HepG2 (cell line): Measurements from ENCODE around the gene NHERF2. TPM values are rescaled to one million over a fixed set of nuclear protein-coding genes. Genes with fewer than 3 reads are reported as not detected.
A peak's percentile ranks its signal among the peaks of the same experiment; 100 is the strongest.

Experiments
- CC2D1A ChIP-seq: sonication (generic); formaldehyde crosslinking; IDR thresholded peaks from 2 replicates; pipeline ENCODE4 v1.8.1; 2023; ENCODE audit warnings: mild to moderate bottlenecking, missing genetic modification reagents
- DPF2 ChIP-seq: sonication (generic); formaldehyde crosslinking; IDR thresholded peaks from 2 replicates; pipeline ENCODE4 v1.4.0; 2020; ENCODE audit warnings: mild to moderate bottlenecking, low read depth, missing genetic modification reagents, borderline replicate concordance
- EHMT2 ChIP-seq: fragments of 200-600 bp; sonication (generic); IDR thresholded peaks from 2 replicates; pipeline ENCODE4 v1.7.0; 2017; ENCODE audit warnings: antibody characterized with exemption, low read depth, low read length, borderline replicate concordance
- ETV5 ChIP-seq: IDR thresholded peaks from 2 replicates; pipeline ENCODE4 v1.6.1; 2018; ENCODE audit warnings: missing biosample characterization, missing genetic modification reagents, inconsistent platforms, borderline replicate concordance
- HOXA3 ChIP-seq: sonication (generic); formaldehyde crosslinking; IDR thresholded peaks from 2 replicates; pipeline ENCODE4 v1.5.0; 2020; ENCODE audit warnings: missing genetic modification reagents
- NCOA5 ChIP-seq: sonication (generic); formaldehyde crosslinking; IDR thresholded peaks from 2 replicates; pipeline ENCODE4 v1.4.0; 2020; ENCODE audit warnings: missing genetic modification reagents
- NKX3-1 ChIP-seq: sonication (generic); formaldehyde crosslinking; IDR thresholded peaks from 2 replicates; pipeline ENCODE4 v1.5.0; 2020; ENCODE audit warnings: missing genetic modification reagents
- ZNF160 ChIP-seq: sonication (generic); formaldehyde crosslinking; IDR thresholded peaks from 2 replicates; pipeline ENCODE4 v1.8.0; 2022; ENCODE audit warnings: mild to moderate bottlenecking, inconsistent platforms, missing genetic modification reagents
- ZNF383 ChIP-seq: sonication (generic); formaldehyde crosslinking; IDR thresholded peaks from 2 replicates; pipeline ENCODE4 v1.4.0; 2020; ENCODE audit warnings: missing genetic modification reagents, mild to moderate bottlenecking, borderline replicate concordance
- ZNF552 ChIP-seq: sonication (generic); formaldehyde crosslinking; IDR thresholded peaks from 2 replicates; pipeline ENCODE4 v1.9.0; 2022; ENCODE audit warnings: missing genetic modification reagents, mild to moderate bottlenecking, borderline replicate concordance
- ZNF598 ChIP-seq: sonication (generic); formaldehyde crosslinking; IDR thresholded peaks from 2 replicates; pipeline ENCODE4 v1.5.1; 2020; ENCODE audit warnings: mild to moderate bottlenecking, missing genetic modification reagents, borderline replicate concordance
- ZNF850 ChIP-seq: sonication (generic); formaldehyde crosslinking; conservative IDR thresholded peaks from 2 replicates; pipeline ENCODE4 v1.9.0; 2021; ENCODE audit warnings: mild to moderate bottlenecking, missing genetic modification reagents
- polyA plus RNA-seq, 8 experiments: library from polyadenylated mRNA; depleted of rRNA in 3 of 8; stranded (reverse) in 7 of 8; unstranded in 1 of 8; fragments of >200 nt; fragmentation: Illumina TruSeq in 4 of 8; extraction: Trizol in 4 of 8; gene quantifications; 2 replicates each; pipeline versions ENCODE4 v1.2.1 to v1.2.3, GENCODE V29; 2011 to 2016; ENCODE audit warnings: low read depth in 4 of 8, missing spikeins in 1 of 8, mixed read lengths in 1 of 8; ENCODE audit not compliant: insufficient read depth in 1 of 8
- total RNA-seq, 5 experiments: library from RNA; depleted of rRNA; stranded (reverse); fragments of >200 nt; fragmentation: Illumina TruSeq; extraction: Trizol; gene quantifications; 2 replicates each; pipeline ENCODE4 v1.2.3, GENCODE V29; 2016; ENCODE audit warnings: low read depth in 1 of 5
- TF ChIP-seq, protein P1 (sequence below): sonication (generic); formaldehyde crosslinking; IDR thresholded peaks from 2 replicates; pipeline ENCODE4 v1.5.1; 2020; ENCODE audit warnings: mild to moderate bottlenecking, missing genetic modification reagents, borderline replicate concordance
- TF ChIP-seq, protein P2 (sequence below): sonication (generic); formaldehyde crosslinking; IDR thresholded peaks from 2 replicates; pipeline ENCODE4 v1.4.0; 2020; ENCODE audit warnings: missing genetic modification reagents
- TF ChIP-seq, protein P3 (sequence below): sonication (generic); formaldehyde crosslinking; IDR thresholded peaks from 2 replicates; pipeline ENCODE4 v1.4.0; 2020; ENCODE audit warnings: missing genetic modification reagents, low read depth, mild to moderate bottlenecking, borderline replicate concordance
- TF ChIP-seq, protein P4 (sequence below): sonication (generic); formaldehyde crosslinking; IDR thresholded peaks from 2 replicates; pipeline ENCODE4 v1.5.0; 2020; ENCODE audit warnings: mild to moderate bottlenecking, missing genetic modification reagents
- TF ChIP-seq, protein P5 (sequence below): sonication (generic); formaldehyde crosslinking; IDR thresholded peaks from 2 replicates; pipeline ENCODE4 v1.8.0; 2022; ENCODE audit warnings: mild to moderate bottlenecking, missing genetic modification reagents

The NHERF2 gene
- total and polyA plus RNA-seq, 2 of the 13 experiments (the other 11 are each of a cell fraction or from before 2014, with no cell fraction given) = 23.7 to 39.3 TPM

DNA sequence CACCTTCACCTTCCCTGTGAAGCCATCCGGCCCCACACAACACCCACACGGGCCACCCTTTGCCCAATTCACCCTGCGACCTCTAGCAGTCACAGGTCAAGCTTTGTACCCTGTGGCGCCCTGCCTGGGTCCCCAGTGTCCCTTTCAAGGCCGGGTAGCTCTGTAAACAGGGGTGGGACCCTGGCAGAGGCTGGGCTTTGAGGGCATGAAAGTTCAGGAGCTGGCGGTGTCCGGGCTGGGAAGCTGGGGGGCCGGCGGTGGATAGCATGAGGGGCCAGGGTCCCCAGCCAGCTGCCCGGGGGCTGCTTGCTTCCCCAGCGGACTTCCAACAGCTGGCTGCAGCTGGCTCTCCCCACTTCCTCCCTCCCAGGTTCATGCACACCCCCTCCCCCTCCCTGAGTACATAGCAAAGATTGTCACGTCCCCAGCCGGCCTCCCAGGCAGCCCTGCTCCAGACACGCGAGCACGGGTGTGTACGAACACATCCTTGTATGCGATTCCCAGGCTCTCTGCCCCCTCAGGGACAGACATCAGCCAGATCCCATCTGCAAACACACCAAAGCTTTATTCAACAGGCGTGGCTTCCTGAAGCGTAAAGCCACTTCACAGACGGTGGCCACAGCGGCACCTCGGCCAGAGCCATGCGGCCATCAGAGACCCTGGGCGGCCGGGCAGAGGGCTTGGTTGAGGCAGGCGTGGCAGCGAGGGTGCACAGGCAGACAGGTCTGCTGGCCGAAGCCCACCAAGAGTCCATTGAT, 12.8 kb downstream of the NHERF2 start (continued):
- TF ChIP-seq, protein P1, sequence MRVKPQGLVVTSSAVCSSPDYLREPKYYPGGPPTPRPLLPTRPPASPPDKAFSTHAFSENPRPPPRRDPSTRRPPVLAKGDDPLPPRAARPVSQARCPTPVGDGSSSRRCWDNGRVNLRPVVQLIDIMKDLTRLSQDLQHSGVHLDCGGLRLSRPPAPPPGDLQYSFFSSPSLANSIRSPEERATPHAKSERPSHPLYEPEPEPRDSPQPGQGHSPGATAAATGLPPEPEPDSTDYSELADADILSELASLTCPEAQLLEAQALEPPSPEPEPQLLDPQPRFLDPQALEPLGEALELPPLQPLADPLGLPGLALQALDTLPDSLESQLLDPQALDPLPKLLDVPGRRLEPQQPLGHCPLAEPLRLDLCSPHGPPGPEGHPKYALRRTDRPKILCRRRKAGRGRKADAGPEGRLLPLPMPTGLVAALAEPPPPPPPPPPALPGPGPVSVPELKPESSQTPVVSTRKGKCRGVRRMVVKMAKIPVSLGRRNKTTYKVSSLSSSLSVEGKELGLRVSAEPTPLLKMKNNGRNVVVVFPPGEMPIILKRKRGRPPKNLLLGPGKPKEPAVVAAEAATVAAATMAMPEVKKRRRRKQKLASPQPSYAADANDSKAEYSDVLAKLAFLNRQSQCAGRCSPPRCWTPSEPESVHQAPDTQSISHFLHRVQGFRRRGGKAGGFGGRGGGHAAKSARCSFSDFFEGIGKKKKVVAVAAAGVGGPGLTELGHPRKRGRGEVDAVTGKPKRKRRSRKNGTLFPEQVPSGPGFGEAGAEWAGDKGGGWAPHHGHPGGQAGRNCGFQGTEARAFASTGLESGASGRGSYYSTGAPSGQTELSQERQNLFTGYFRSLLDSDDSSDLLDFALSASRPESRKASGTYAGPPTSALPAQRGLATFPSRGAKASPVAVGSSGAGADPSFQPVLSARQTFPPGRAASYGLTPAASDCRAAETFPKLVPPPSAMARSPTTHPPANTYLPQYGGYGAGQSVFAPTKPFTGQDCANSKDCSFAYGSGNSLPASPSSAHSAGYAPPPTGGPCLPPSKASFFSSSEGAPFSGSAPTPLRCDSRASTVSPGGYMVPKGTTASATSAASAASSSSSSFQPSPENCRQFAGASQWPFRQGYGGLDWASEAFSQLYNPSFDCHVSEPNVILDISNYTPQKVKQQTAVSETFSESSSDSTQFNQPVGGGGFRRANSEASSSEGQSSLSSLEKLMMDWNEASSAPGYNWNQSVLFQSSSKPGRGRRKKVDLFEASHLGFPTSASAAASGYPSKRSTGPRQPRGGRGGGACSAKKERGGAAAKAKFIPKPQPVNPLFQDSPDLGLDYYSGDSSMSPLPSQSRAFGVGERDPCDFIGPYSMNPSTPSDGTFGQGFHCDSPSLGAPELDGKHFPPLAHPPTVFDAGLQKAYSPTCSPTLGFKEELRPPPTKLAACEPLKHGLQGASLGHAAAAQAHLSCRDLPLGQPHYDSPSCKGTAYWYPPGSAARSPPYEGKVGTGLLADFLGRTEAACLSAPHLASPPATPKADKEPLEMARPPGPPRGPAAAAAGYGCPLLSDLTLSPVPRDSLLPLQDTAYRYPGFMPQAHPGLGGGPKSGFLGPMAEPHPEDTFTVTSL (CRISPR knock-in tag) = peak; percentile 82; the same call in 1 of the 2 replicates
- TF ChIP-seq ZNF598 = 0 out of 2 replicates have a peak, but pooled peaks have one; percentile 13
- TF ChIP-seq, protein P2, sequence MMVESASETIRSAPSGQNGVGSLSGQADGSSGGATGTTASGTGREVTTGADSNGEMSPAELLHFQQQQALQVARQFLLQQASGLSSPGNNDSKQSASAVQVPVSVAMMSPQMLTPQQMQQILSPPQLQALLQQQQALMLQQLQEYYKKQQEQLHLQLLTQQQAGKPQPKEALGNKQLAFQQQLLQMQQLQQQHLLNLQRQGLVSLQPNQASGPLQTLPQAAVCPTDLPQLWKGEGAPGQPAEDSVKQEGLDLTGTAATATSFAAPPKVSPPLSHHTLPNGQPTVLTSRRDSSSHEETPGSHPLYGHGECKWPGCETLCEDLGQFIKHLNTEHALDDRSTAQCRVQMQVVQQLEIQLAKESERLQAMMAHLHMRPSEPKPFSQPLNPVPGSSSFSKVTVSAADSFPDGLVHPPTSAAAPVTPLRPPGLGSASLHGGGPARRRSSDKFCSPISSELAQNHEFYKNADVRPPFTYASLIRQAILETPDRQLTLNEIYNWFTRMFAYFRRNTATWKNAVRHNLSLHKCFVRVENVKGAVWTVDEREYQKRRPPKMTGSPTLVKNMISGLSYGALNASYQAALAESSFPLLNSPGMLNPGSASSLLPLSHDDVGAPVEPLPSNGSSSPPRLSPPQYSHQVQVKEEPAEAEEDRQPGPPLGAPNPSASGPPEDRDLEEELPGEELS (CRISPR knock-in tag) = peak; percentile 83
- no peak for TF ChIP-seq EHMT2
- TF ChIP-seq, protein P3, sequence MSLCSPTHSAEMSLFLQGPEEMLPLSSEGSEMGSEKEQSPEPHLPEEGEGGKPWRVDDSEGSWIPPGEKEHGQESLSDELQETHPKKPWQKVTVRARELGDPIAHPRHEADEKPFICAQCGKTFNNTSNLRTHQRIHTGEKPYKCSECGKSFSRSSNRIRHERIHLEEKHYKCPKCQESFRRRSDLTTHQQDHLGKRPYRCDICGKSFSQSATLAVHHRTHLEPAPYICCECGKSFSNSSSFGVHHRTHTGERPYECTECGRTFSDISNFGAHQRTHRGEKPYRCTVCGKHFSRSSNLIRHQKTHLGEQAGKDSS (CRISPR knock-in tag) = peak; percentile 55
- TF ChIP-seq DPF2 (CRISPR knock-in tag) = peak; percentile 56
- TF ChIP-seq ZNF160 (CRISPR knock-in tag) = no peak; the same call in 1 of the 2 replicates
- peak; percentile 67 for TF ChIP-seq HOXA3 (CRISPR knock-in tag)
- TF ChIP-seq, protein P4, sequence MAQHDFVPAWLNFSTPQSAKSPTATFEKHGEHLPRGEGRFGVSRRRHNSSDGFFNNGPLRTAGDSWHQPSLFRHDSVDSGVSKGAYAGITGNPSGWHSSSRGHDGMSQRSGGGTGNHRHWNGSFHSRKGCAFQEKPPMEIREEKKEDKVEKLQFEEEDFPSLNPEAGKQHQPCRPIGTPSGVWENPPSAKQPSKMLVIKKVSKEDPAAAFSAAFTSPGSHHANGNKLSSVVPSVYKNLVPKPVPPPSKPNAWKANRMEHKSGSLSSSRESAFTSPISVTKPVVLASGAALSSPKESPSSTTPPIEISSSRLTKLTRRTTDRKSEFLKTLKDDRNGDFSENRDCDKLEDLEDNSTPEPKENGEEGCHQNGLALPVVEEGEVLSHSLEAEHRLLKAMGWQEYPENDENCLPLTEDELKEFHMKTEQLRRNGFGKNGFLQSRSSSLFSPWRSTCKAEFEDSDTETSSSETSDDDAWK (CRISPR knock-in tag) = no peak
- no peak for TF ChIP-seq NCOA5 (CRISPR knock-in tag)
- TF ChIP-seq ZNF383 (CRISPR knock-in tag) = no peak
- TF ChIP-seq, protein P5, sequence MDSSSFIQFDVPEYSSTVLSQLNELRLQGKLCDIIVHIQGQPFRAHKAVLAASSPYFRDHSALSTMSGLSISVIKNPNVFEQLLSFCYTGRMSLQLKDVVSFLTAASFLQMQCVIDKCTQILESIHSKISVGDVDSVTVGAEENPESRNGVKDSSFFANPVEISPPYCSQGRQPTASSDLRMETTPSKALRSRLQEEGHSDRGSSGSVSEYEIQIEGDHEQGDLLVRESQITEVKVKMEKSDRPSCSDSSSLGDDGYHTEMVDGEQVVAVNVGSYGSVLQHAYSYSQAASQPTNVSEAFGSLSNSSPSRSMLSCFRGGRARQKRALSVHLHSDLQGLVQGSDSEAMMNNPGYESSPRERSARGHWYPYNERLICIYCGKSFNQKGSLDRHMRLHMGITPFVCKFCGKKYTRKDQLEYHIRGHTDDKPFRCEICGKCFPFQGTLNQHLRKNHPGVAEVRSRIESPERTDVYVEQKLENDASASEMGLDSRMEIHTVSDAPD (CRISPR knock-in tag) = peak; percentile 90; the same call in 1 of the 2 replicates
- TF ChIP-seq ZNF850 = no peak
- peak; percentile 80; the same call in 1 of the 2 replicates for TF ChIP-seq ETV5 (CRISPR knock-in tag)
- 0 out of 2 replicates have a peak, but pooled peaks have one; percentile 40 for TF ChIP-seq NKX3-1 (CRISPR knock-in tag)
- TF ChIP-seq CC2D1A (CRISPR knock-in tag) = no peak
- peak; percentile 31; the same call in 1 of the 2 replicates for TF ChIP-seq ZNF552 (CRISPR knock-in tag)
